ENCODE measurements around the gene SNAI3. TPM values are rescaled to one million over a fixed set of nuclear protein-coding genes. Genes with fewer than 3 reads are reported as not detected.
A peak's percentile ranks its signal among the peaks of the same experiment; 100 is the strongest.

SNAI3 gene
- total and polyA plus RNA-seq, 9 of the 15 experiments (the other 6 are each of a cell fraction or from before 2014, with no cell fraction given): 0.04 to 4.1 (median 0.80) TPM; not detected in 1

DNA sequence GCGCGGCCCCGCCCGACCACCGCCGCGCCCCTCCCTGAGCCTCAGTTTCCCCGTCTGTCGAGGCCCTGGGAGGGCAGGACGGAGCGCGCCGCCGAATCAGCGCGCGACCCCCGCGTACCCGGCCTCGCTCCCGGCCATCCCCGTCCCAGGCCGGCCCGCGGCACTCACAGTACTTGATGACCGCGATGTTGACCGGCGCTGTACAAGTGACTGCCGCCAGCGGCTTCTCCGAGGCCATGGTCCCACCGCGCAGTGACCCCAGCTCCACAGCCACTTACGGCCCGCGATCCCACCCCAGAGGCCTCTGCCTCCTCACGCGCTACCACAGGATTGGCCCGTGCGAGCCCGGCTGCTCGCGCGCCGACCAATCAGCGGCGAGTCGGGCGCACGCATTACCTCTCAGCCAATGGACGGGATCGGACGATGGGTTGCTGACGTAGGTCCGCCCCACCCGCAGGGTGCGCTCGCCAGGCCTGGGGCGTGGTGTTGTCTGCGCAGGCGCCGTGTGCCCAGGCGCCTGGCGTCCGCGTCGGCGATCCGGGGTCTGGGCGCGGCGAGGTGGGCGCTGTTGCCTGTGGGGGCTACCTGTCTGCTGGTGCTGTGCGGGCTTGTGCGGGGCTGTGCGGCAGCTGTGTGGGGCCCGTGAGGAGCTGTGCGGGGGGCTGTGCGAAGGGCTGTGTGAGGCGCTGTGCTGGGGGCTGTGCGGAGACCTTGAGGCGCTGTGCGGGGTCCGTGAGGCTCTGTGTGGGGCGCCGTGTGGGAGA is 23.3 kb downstream of the SNAI3 start, which contains the start of gene MVD (continued):
- TF ChIP-seq, protein P1, sequence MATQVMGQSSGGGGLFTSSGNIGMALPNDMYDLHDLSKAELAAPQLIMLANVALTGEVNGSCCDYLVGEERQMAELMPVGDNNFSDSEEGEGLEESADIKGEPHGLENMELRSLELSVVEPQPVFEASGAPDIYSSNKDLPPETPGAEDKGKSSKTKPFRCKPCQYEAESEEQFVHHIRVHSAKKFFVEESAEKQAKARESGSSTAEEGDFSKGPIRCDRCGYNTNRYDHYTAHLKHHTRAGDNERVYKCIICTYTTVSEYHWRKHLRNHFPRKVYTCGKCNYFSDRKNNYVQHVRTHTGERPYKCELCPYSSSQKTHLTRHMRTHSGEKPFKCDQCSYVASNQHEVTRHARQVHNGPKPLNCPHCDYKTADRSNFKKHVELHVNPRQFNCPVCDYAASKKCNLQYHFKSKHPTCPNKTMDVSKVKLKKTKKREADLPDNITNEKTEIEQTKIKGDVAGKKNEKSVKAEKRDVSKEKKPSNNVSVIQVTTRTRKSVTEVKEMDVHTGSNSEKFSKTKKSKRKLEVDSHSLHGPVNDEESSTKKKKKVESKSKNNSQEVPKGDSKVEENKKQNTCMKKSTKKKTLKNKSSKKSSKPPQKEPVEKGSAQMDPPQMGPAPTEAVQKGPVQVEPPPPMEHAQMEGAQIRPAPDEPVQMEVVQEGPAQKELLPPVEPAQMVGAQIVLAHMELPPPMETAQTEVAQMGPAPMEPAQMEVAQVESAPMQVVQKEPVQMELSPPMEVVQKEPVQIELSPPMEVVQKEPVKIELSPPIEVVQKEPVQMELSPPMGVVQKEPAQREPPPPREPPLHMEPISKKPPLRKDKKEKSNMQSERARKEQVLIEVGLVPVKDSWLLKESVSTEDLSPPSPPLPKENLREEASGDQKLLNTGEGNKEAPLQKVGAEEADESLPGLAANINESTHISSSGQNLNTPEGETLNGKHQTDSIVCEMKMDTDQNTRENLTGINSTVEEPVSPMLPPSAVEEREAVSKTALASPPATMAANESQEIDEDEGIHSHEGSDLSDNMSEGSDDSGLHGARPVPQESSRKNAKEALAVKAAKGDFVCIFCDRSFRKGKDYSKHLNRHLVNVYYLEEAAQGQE (IDR thresholded peaks at IDR 0.05; ENCODE audit: borderline replicate concordance): no peak
- TF ChIP-seq, protein P1 (CRISPR knock-in tag; IDR thresholded peaks at IDR 0.05; ENCODE audit: low read depth): peak; percentile 53
- TF ChIP-seq TEAD1 (CRISPR knock-in tag; IDR thresholded peaks at IDR 0.05) (peak in 1 of 2 experiments; percentile 53; a peak in 1 of 4 replicates), RCOR1 (IDR thresholded peaks at IDR 0.05; ENCODE audit: borderline replicate concordance in 1 of 2, low read depth in 2 of 2, low read length in 2 of 2) (peak in 1 of 2 experiments; percentile 10; a peak in 1 of 4 replicates), MEIS2 (IDR thresholded peaks at IDR 0.05; ENCODE audit: partially characterized antibody) (peak; percentile 75), NR2C2 (CRISPR knock-in tag; IDR thresholded peaks at IDR 0.05) (peak; percentile 87), NR2C2 (tag; IDR thresholded peaks at IDR 0.05) (peak; percentile 97), NR2C1 (IDR thresholded peaks at IDR 0.05) (peak; percentile 96), NR2C1 (tag; IDR thresholded peaks at IDR 0.05) (peak; percentile 93), FOXM1 (IDR thresholded peaks at IDR 0.05; ENCODE audit: low read depth) (no peak), FOXM1 (CRISPR knock-in tag; IDR thresholded peaks at IDR 0.05; ENCODE audit: low read depth) (0 out of 2 replicates have a peak, but pooled peaks have one; percentile 75), POLR2A (conservative IDR thresholded peaks at IDR 0.05) (peak; percentile 92), NRF1 (conservative IDR thresholded peaks at IDR 0.05 in 1 of 2, IDR thresholded peaks at IDR 0.05 in 1 of 2) (peak; percentile 98), OTX1 (CRISPR knock-in tag; IDR thresholded peaks at IDR 0.05) (peak; percentile 71; the same call in 1 of the 2 replicates), SP2 (IDR thresholded peaks at IDR 0.05; ENCODE audit: extremely low read depth, low read depth, low read length, poor library complexity, severe bottlenecking) (peak; percentile 65), MAZ (CRISPR knock-in tag; conservative IDR thresholded peaks at IDR 0.05 in 1 of 2, IDR thresholded peaks at IDR 0.05 in 1 of 2) (peak in 1 of 2 experiments; percentile 84), KDM1A (IDR thresholded peaks at IDR 0.05) (no peak), ZFPM2 (CRISPR knock-in tag; IDR thresholded peaks at IDR 0.05) (no peak)
- TF ChIP-seq, protein P2, sequence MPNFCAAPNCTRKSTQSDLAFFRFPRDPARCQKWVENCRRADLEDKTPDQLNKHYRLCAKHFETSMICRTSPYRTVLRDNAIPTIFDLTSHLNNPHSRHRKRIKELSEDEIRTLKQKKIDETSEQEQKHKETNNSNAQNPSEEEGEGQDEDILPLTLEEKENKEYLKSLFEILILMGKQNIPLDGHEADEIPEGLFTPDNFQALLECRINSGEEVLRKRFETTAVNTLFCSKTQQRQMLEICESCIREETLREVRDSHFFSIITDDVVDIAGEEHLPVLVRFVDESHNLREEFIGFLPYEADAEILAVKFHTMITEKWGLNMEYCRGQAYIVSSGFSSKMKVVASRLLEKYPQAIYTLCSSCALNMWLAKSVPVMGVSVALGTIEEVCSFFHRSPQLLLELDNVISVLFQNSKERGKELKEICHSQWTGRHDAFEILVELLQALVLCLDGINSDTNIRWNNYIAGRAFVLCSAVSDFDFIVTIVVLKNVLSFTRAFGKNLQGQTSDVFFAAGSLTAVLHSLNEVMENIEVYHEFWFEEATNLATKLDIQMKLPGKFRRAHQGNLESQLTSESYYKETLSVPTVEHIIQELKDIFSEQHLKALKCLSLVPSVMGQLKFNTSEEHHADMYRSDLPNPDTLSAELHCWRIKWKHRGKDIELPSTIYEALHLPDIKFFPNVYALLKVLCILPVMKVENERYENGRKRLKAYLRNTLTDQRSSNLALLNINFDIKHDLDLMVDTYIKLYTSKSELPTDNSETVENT (CRISPR knock-in tag; IDR thresholded peaks at IDR 0.05): peak; percentile 37

Measured in K562 (cell line).